Suppressor macrophage treated with lipopolysaccharide for 4 hours (primary cell): ENCODE data around the gene EMC8.
"Not testable (repeated sequence)": the region's sequence is repeated elsewhere in the genome, so short reads cannot be mapped to it uniquely, and the experiment has no call there.

ENCODE experiments used
- DNase-seq: peaks from one replicate; pipeline ENCODE4 v3.0.0-alpha.2; 2020

The EMC8 gene

GRCh38 chr16:85812031-85812807 is 12.9 kb upstream of the EMC8 start:
- DNase-seq: no peak

GRCh38 chr16:85810742-85811115 is 11.4 kb upstream of the EMC8 start:
- no peak for DNase-seq

GRCh38 chr16:85810097-85810741 is 10.9 kb upstream of the EMC8 start:
- DNase-seq: no peak

GRCh38 chr16:85809645-85810044 is 10.3 kb upstream of the EMC8 start:
- no peak for DNase-seq

GRCh38 chr16:85808926-85809325 is 9.6 kb upstream of the EMC8 start:
- no peak for DNase-seq

- DNase-seq: not testable (repeated sequence)
Observed at GRCh38 chr16:85808104-85808503, 8.8 kb upstream of the EMC8 start.

- not testable (repeated sequence) for DNase-seq
Observed at GRCh38 chr16:85807340-85807739, 8.0 kb upstream of the EMC8 start.

GRCh38 chr16:85806539-85806938 is 7.2 kb upstream of the EMC8 start:
- no peak for DNase-seq

- DNase-seq: no peak
Observed at GRCh38 chr16:85805442-85806045, 6.2 kb upstream of the EMC8 start.

- no peak for DNase-seq
Observed at GRCh38 chr16:85803570-85803969, 4.2 kb upstream of the EMC8 start.

- no peak for DNase-seq
Observed at GRCh38 chr16:85800321-85800669, 951 bp upstream of the EMC8 start.

- DNase-seq: peak; percentile 40
Observed at GRCh38 chr16:85798901-85799496, 345 bp downstream of the EMC8 start.

GRCh38 chr16:85798283-85798776 is 1.0 kb downstream of the EMC8 start:
- DNase-seq: no peak

GRCh38 chr16:85796599-85796998 is 2.7 kb downstream of the EMC8 start:
- DNase-seq: no peak

GRCh38 chr16:85796152-85796551 is 3.2 kb downstream of the EMC8 start:
- no peak for DNase-seq

- no peak for DNase-seq
Observed at GRCh38 chr16:85794696-85795095, 4.6 kb downstream of the EMC8 start.

GRCh38 chr16:85793662-85794298 is 5.6 kb downstream of the EMC8 start:
- no peak for DNase-seq

- no peak for DNase-seq
Observed at GRCh38 chr16:85789773-85790172, 9.6 kb downstream of the EMC8 start.

GRCh38 chr16:85788819-85789218 is 10.5 kb downstream of the EMC8 start:
- peak; percentile 41 for DNase-seq

- no peak for DNase-seq
Observed at GRCh38 chr16:85785927-85786326, 13.4 kb downstream of the EMC8 start.

- no peak for DNase-seq
Observed at GRCh38 chr16:85784813-85785212, 14.5 kb downstream of the EMC8 start.

- no peak for DNase-seq
Observed at GRCh38 chr16:85783441-85783840, 15.9 kb downstream of the EMC8 start.

GRCh38 chr16:85782451-85782850 is 16.9 kb downstream of the EMC8 start:
- no peak for DNase-seq
